DOHH2 (cell line): ENCODE results near the gene RIN1.

ENCODE experiments used
- H3F3A ChIP-seq: fragments of 200-600 bp; sonication (generic), shearing (Covaris generic); 2 replicates; pipeline ENCODE4 v1.6.0; 2016; ENCODE audit warnings: antibody characterized with exemption, mild to moderate bottlenecking; ENCODE audit not compliant: control insufficient read depth, insufficient read depth
- H3K27ac ChIP-seq: fragments of 200-600 bp; sonication (generic); 2 replicates; pipeline ENCODE4 v1.5.1; 2014; ENCODE audit warnings: low read depth, mild to moderate bottlenecking, low read length, moderate library complexity
- H3K27me3 ChIP-seq: fragments of 200-600 bp; sonication (generic); 2 replicates; pipeline ENCODE4 v1.6.1; 2014; ENCODE audit warnings: mild to moderate bottlenecking, low read length, mixed read lengths; ENCODE audit not compliant: control insufficient read depth
- H3K36me3 ChIP-seq: fragments of 200-600 bp; sonication (generic); 2 replicates; pipeline ENCODE4 v1.6.1; 2014; ENCODE audit warnings: mild to moderate bottlenecking, low read length, moderate library complexity, mixed read lengths; ENCODE audit not compliant: control insufficient read depth
- H3K4me1 ChIP-seq: fragments of 200-600 bp; sonication (generic); 2 replicates; pipeline ENCODE4 v1.6.1; 2014; ENCODE audit warnings: mild to moderate bottlenecking, low read length, mixed read lengths; ENCODE audit not compliant: control insufficient read depth
- H3K4me2 ChIP-seq: fragments of 200-600 bp; sonication (generic); 2 replicates; pipeline ENCODE4 v1.6.0; 2014; ENCODE audit warnings: mild to moderate bottlenecking, low read length, moderate library complexity
- H3K4me3 ChIP-seq: fragments of 200-600 bp; sonication (generic); 2 replicates; pipeline ENCODE4 v1.5.1; 2014; ENCODE audit warnings: mild to moderate bottlenecking, low read length, mixed read lengths
- H3K79me2 ChIP-seq: fragments of 200-600 bp; sonication (generic); 2 replicates; pipeline ENCODE4 v1.6.1; 2014; ENCODE audit warnings: mild to moderate bottlenecking, low read length, mixed read lengths; ENCODE audit not compliant: control insufficient read depth
- H3K9me2 ChIP-seq: fragments of 200-600 bp; sonication (generic); replicated peaks from 2 replicates; pipeline ENCODE4 v1.6.1; 2014; ENCODE audit warnings: mild to moderate bottlenecking, low read length, mixed read lengths; ENCODE audit not compliant: control insufficient read depth
- H3K9me3 ChIP-seq: fragments of 200-600 bp; sonication (generic); 2 replicates; pipeline ENCODE4 v1.6.1; 2014; ENCODE audit warnings: antibody characterized with exemption, low read length, mixed read lengths; ENCODE audit not compliant: control insufficient read depth, insufficient read depth
- H4K20me1 ChIP-seq: fragments of 200-600 bp; sonication (generic); 2 replicates; pipeline ENCODE4 v1.6.0; 2014; ENCODE audit warnings: low read depth, mild to moderate bottlenecking, antibody characterized with exemption, low read length, moderate library complexity; ENCODE audit not compliant: control insufficient read depth, insufficient read depth
- CTCF ChIP-seq: fragments of 200-600 bp; sonication (generic); IDR thresholded peaks from one replicate; pipeline ENCODE4 v1.5.1; 2014; ENCODE audit warnings: antibody characterized with exemption, mild to moderate bottlenecking, low read depth, low read length; ENCODE audit not compliant: poor library complexity, severe bottlenecking
- EZH2phosphoT487 ChIP-seq: fragments of 200-600 bp; sonication (generic); IDR thresholded peaks from 2 replicates; pipeline ENCODE4 v1.6.1; 2017; ENCODE audit warnings: borderline replicate concordance, mild to moderate bottlenecking, antibody characterized with exemption, low read length, moderate library complexity, mixed read lengths

The RIN1 gene

DNA sequence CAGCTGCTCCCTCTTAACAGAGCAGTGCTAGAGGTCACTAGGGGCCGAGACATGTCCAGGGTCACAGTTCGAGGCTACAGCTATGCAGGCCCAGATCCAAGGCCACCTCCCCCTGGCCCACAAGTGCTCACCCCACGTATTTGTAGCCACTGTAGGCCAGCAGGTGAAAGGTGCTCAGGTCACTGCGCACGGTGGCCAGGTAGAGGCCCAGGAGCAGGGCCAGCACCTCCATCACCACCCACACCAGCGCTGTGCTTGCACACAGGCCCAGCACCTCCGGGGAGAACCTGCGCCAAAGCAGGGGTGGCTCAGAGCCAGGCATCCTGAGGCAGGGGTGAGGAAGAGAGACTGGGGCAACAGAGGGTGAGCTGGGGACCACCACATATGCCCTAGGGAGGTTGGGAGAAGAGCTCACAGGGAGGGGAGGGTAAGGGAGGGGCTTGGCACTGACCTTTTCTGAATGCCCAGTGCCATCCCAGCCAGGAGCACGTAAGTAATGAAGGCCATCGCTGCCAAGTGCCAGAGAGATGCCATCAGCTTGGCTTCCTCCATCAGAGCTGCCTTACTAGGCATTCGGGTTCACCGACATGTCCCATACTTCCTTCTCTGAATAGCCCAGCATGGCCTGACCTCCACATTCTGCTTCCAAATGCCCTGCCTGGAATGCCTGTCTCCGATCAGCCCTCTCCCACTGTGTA, 50.8 kb downstream of the RIN1 start:
- Histone ChIP-seq H3K27me3 (no peaks in the 10 kb centered on the region), H3K36me3 (peaks cover 7% of the 10 kb centered on the region), H3K27ac (no peak overlapping the region), H3K79me2 (peaks cover 17% of the 10 kb centered on the region), H3K9me3 (no peaks in the 10 kb centered on the region), H4K20me1 (no peaks in the 10 kb centered on the region), H3K4me2 (no peak overlapping the region), H3K9me2 (no peaks in the 10 kb centered on the region), H3K4me1 (peaks cover 42% of the 10 kb centered on the region), H3K4me3 (no peak overlapping the region), H3F3A (peaks cover 3% of the 10 kb centered on the region; the same call in 1 of the 2 replicates)
- TF ChIP-seq EZH2phosphoT487, result no peak
- TF ChIP-seq CTCF, result no peak

- Histone ChIP-seq H3K9me2 (no peaks in the 10 kb centered on the region), H3K4me1 (peaks cover 34% of the 10 kb centered on the region), H4K20me1 (no peaks in the 10 kb centered on the region), H3F3A (peaks cover 3% of the 10 kb centered on the region; the same call in 1 of the 2 replicates), H3K4me3 (no peak overlapping the region), H3K79me2 (peaks cover 17% of the 10 kb centered on the region), H3K27me3 (no peaks in the 10 kb centered on the region), H3K9me3 (no peaks in the 10 kb centered on the region), H3K36me3 (peaks cover 7% of the 10 kb centered on the region), H3K4me2 (no peak overlapping the region), H3K27ac (no peak overlapping the region)
- no peak for TF ChIP-seq EZH2phosphoT487
- no peak for TF ChIP-seq CTCF
Observed at GRCh38 chr11:66284526-66285078, 51.6 kb downstream of the RIN1 start.

DNA sequence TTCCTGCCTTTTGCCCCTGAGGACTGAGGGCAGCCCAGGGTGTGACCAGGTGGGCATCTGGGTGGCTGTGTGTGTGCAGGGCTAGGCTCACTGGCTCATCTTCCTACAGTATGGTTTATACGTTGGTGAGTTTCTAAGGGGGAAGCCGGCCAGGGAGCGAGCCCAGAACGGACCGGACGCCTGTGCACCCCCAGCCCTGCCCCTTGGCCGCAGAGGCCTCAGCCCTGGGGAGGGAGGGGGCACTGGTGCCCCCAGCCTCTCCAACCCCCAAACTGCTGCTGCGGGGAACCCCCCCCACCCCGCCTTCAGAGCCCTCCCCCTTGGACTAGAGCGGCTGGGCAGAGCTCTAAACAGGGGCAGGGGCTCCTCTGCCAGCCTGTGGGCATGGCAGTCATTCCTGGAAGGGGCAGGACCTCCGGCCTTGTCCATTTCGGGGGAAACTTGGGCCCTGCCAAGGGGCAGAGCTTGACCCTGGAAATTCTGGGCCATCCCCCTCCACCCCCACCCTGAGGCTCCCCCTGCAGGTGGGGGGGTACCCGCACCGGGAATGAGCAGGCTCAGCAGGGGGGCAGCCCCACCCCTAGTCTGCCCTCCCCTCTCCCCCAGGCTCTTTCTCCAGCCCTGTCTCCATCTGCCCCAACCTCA, 52.7 kb downstream of the RIN1 start:
- Histone ChIP-seq H3K4me1 (peaks cover 37% of the 10 kb centered on the region), H3K27me3 (no peaks in the 10 kb centered on the region), H4K20me1 (no peaks in the 10 kb centered on the region), H3K4me2 (no peak overlapping the region), H3K4me3 (no peak overlapping the region), H3K9me2 (no peaks in the 10 kb centered on the region), H3K79me2 (peaks cover 14% of the 10 kb centered on the region), H3K27ac (no peak overlapping the region), H3K36me3 (peaks cover 5% of the 10 kb centered on the region), H3F3A (peaks cover 3% of the 10 kb centered on the region; the same call in 1 of the 2 replicates), H3K9me3 (no peaks in the 10 kb centered on the region)
- TF ChIP-seq CTCF (no peak), EZH2phosphoT487 (no peak)
